Measurements from ENCODE around the gene FANCF. TPM values are rescaled to one million over a fixed set of nuclear protein-coding genes. Genes with fewer than 3 reads are reported as not detected.

Gene FANCF, protein sequence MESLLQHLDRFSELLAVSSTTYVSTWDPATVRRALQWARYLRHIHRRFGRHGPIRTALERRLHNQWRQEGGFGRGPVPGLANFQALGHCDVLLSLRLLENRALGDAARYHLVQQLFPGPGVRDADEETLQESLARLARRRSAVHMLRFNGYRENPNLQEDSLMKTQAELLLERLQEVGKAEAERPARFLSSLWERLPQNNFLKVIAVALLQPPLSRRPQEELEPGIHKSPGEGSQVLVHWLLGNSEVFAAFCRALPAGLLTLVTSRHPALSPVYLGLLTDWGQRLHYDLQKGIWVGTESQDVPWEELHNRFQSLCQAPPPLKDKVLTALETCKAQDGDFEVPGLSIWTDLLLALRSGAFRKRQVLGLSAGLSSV
- 1 to 10 TPM; 3.6 to 6.7 (median 4.9) TPM for total RNA-seq

DNA sequence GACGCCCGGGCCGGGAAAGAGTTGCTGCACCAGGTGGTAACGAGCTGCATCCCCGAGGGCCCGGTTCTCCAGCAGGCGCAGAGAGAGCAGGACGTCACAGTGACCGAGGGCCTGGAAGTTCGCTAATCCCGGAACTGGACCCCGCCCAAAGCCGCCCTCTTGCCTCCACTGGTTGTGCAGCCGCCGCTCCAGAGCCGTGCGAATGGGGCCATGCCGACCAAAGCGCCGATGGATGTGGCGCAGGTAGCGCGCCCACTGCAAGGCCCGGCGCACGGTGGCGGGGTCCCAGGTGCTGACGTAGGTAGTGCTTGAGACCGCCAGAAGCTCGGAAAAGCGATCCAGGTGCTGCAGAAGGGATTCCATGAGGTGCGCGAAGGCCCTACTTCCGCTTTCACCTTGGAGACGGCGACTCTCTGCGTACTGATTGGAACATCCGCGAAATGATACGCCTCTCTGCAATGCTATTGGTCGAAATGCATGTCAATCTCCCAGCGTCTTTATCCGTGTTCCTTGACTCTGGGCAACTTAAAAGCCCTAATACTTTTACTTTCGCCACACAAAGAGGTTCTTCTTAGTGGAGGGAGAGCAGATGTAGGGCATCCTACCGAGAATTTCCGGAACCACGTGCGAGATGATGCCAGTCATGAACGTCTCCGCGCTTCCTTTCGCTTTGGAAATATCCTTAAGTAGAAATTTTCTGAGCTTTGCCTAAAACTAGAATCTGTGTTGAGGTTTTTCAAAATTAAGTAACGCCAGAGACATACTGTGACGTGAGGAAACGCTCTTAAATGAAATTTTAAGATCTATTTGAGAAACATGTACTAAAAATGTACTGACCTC, at the start of gene FANCF:
Gene FANCF (minus strand): TSS at position 376 of the 840 bp plus-strand sequence. CDS start 13 bp downstream, at position 363.
- peak; percentile 98 for DNase-seq (ENCODE audit: extremely low spot score)
- Histone ChIP-seq H3K9me3 (no peaks in the 10 kb centered on the region), H3K4me1 (peaks cover 9 to 24% (median 18%) of the 10 kb centered on the region in 4 donors), H3K4me3 (peak within 1 kb of the TSS; percentile 65 to 91 (median 82)), H3K27ac (replicated peaks in 1 of 4) (peak within 1 kb of the TSS; percentile 81 to 95 (median 88)), H3K36me3 (no peaks in the 10 kb centered on the region), H3K27me3 (no peaks in the 10 kb centered on the region)
- 0% methylated on average over 30 of the region's 55 CpGs for WGBS
- intact Hi-C loops (cut with DNase I): loop anchor here (10.0 kb wide), 1 partner anchor 199 kb away; the partner anchor contains the start of gene SVIP
- TF ChIP-seq POLR2AphosphoS5 (IDR thresholded peaks at IDR 0.05) (peak; percentile 66 to 72), POLR2A (IDR thresholded peaks at IDR 0.05; ENCODE audit: low read depth) (no peak)

DNA sequence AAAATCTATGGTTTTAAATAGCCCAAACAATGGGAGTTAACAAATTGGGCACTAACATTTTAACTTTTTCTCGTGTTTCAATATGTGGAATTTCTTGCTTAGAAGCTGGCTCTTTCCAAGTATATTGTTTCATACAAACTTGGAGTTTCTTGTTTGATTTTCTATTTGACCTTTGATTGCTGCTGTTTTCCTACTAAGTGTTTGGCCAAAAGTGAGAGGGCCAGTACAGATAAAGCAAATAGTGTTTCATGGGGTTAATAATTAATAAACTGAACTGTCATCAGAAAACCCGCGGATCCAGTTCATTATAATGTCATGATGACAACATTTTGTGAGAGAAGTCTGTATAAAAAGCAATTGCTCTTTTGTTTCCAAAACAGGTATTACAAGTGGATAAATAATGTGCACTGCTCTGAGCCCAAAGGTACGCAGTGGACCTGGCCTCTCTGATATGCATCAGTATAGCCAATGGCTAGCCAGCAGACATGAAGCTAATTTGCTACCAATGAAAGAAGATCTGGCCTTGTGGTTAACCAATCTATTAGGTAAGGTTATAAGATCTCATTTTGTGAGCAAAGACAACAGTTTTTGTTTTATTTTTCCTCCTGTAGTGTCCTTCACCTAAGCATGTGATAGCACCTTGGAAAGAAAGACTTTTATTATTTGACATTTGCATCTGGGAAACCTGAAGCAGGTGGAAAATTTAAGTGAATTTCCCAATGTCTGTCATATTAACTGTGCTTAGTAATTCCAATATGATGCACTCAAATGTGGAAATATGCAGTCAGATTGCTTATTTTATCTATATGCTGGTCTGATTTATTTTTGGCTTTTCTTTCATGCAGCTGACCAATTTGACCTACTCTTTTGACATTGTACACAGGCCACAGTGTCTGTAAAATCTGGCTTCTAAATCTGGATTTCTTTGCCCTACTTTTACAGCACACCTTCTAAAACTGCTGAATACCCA, 49.1 kb upstream of the FANCF start:
- TF ChIP-seq POLR2A (IDR thresholded peaks at IDR 0.05; ENCODE audit: low read depth): no peak
- TF ChIP-seq, protein P1, sequence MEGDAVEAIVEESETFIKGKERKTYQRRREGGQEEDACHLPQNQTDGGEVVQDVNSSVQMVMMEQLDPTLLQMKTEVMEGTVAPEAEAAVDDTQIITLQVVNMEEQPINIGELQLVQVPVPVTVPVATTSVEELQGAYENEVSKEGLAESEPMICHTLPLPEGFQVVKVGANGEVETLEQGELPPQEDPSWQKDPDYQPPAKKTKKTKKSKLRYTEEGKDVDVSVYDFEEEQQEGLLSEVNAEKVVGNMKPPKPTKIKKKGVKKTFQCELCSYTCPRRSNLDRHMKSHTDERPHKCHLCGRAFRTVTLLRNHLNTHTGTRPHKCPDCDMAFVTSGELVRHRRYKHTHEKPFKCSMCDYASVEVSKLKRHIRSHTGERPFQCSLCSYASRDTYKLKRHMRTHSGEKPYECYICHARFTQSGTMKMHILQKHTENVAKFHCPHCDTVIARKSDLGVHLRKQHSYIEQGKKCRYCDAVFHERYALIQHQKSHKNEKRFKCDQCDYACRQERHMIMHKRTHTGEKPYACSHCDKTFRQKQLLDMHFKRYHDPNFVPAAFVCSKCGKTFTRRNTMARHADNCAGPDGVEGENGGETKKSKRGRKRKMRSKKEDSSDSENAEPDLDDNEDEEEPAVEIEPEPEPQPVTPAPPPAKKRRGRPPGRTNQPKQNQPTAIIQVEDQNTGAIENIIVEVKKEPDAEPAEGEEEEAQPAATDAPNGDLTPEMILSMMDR (IDR thresholded peaks at IDR 0.05): no peak
- no peak for TF ChIP-seq EP300 (IDR thresholded peaks at IDR 0.05)
- TF ChIP-seq POLR2AphosphoS5 (IDR thresholded peaks at IDR 0.05): no peak
- peaks cover 0 to 4% (median 0%) of the 10 kb centered on the region in 4 donors for H3K4me1 ChIP-seq

DNA sequence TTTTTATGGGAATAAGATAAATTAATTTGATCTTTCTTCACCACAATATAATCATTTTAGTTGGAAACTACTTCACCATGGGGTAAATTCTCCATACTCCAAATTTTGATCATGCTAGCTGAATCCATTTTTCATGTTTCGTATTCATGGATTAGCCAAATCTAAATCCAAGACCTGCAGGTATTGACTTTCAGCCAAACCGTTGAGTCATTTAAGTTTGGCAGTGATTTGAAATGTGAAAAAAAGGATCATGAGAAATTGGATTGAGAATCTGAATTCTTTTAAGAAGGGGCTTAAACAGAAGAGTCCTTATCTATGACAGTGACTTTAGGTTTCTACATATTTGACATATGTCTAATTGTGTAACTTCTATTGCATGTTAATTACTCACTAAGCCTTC, 46.1 kb upstream of the FANCF start:
- 75% methylated on average over 2 of the region's 2 CpGs for WGBS
- TF ChIP-seq EP300 (IDR thresholded peaks at IDR 0.05): no peak
- no peak for TF ChIP-seq POLR2AphosphoS5 (IDR thresholded peaks at IDR 0.05)
- TF ChIP-seq, protein P1 (IDR thresholded peaks at IDR 0.05): no peak
- Histone ChIP-seq H3K27ac (replicated peaks in 1 of 4) (no peak overlapping the region), H3K4me3 (no peak overlapping the region), H3K36me3 (no peaks in the 10 kb centered on the region), H3K4me1 (peaks cover 4 to 8% (median 5%) of the 10 kb centered on the region in 4 donors), H3K27me3 (peaks cover 0 to 34% (median 2%) of the 10 kb centered on the region in 4 donors), H3K9me3 (no peaks in the 10 kb centered on the region)
- intact Hi-C loops (cut with DNase I): no loop called here
- no peak for DNase-seq (ENCODE audit: extremely low spot score)

More for the DNA sequence above, 49.1 kb upstream of the FANCF start:
- no peak for DNase-seq (ENCODE audit: extremely low spot score)
- H3K27me3 ChIP-seq: peaks cover 0 to 6% (median 0%) of the 10 kb centered on the region in 4 donors
- no peak overlapping the region for H3K4me3 ChIP-seq
- WGBS: 90% methylated on average over 4 of the region's 4 CpGs
- H3K36me3 ChIP-seq: no peaks in the 10 kb centered on the region
- H3K27ac ChIP-seq (replicated peaks in 1 of 4): no peak overlapping the region
- H3K9me3 ChIP-seq: no peaks in the 10 kb centered on the region
- intact Hi-C loops (cut with DNase I): no loop called here

DNA sequence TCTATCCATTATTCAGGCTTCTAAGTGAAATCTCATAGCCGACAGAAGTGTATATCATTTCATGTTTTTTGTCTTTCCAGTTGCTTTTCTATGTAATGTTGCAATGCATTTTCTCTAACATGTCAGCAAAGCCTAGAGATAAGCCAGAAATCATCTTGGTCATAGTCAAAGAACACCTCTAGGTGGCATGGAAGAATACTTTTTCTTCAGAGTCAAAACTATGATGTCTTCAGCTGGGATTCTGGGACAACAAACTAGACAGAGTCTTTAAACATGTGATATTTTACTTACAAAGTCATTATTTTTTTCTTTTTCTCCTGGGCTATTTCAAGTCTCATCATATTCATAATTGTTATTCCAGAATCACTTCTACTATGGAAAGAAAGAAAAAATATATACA, 45.2 kb upstream of the FANCF start:
- Histone ChIP-seq H3K4me3 (no peak overlapping the region), H3K36me3 (no peaks in the 10 kb centered on the region), H3K27me3 (peaks cover 0 to 43% (median 3%) of the 10 kb centered on the region in 4 donors), H3K9me3 (no peaks in the 10 kb centered on the region), H3K4me1 (peaks cover 4 to 17% (median 13%) of the 10 kb centered on the region in 4 donors), H3K27ac (replicated peaks in 1 of 4) (no peak overlapping the region)
- TF ChIP-seq EP300 (IDR thresholded peaks at IDR 0.05) (no peak), POLR2AphosphoS5 (IDR thresholded peaks at IDR 0.05) (no peak), POLR2A (IDR thresholded peaks at IDR 0.05; ENCODE audit: low read depth) (no peak)
- no peak for DNase-seq (ENCODE audit: extremely low spot score)
- intact Hi-C loops (cut with DNase I): no loop called here
- WGBS: 76% methylated on average over 1 of the region's 1 CpG

DNA sequence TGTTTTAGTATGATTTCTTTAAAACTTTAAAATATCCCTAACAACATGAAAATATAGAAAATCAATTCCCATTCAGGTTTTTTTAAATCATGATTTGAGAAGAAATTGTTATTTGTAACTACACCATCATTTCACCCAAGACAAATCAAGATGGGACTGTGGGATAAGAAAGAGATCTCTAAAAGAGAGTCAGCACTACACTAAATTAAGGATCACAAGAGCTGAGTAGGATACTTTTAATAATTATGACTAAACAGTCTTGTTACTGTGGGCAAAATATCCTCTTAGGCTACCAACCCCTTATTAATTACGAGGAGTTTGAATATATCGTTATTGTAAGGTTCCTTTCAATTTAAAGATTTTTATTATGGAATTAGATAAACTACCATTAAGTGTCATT, 43.7 kb upstream of the FANCF start:
- DNase-seq (ENCODE audit: extremely low spot score): no peak
- intact Hi-C loops (cut with DNase I): no loop called here
- Histone ChIP-seq H3K9me3 (no peaks in the 10 kb centered on the region), H3K36me3 (no peaks in the 10 kb centered on the region), H3K4me3 (no peak overlapping the region), H3K4me1 (peaks cover 0 to 17% (median 13%) of the 10 kb centered on the region in 4 donors), H3K27me3 (peaks cover 0 to 43% (median 5%) of the 10 kb centered on the region in 4 donors), H3K27ac (replicated peaks in 1 of 4) (no peak overlapping the region)
- TF ChIP-seq POLR2A (IDR thresholded peaks at IDR 0.05; ENCODE audit: low read depth) (no peak), POLR2AphosphoS5 (IDR thresholded peaks at IDR 0.05) (no peak), EP300 (IDR thresholded peaks at IDR 0.05) (no peak)
- TF ChIP-seq, protein P1 (IDR thresholded peaks at IDR 0.05): no peak
- 91% methylated on average over 2 of the region's 2 CpGs for WGBS

Data from esophagus muscularis mucosa (tissue), 4 donors.